Gastrocnemius medialis (tissue), 4 donors: ENCODE results near the gene ANKRD16. TPM values are rescaled to one million over a fixed set of nuclear protein-coding genes. Genes with fewer than 3 reads are reported as not detected.

Source experiments
- ATAC-seq, 2 donors: fragments of 150-250 bp; one replicate each; pipeline ENCODE4 v1.9.1; 2016
- DNase-seq, 2 donors: peaks; one replicate each; pipeline ENCODE4 v3.0.0-alpha.2; 2019
- H3K27ac ChIP-seq, 4 donors: fragments of 200-600 bp; sonication (generic); 1 replicate in 1 of 4; 2 replicates in 3 of 4; pipeline ENCODE4 v1.5.1; 2016 to 2018; ENCODE audit warnings: mild to moderate bottlenecking in 2 of 4, moderate library complexity in 1 of 4
- H3K27me3 ChIP-seq, 3 donors: fragments of 200-600 bp; sonication (generic) in 2 of 3; 1 replicate in 1 of 3; 2 replicates in 2 of 3; pipeline versions ENCODE4 v1.5.1 to v1.6.0; 2016 to 2019; ENCODE audit warnings: mild to moderate bottlenecking in 1 of 3, moderate library complexity in 1 of 3
- H3K36me3 ChIP-seq, 2 donors: fragments of 200-600 bp; sonication (generic) in 1 of 2; one replicate each; pipeline ENCODE4 v1.5.1; 2017 to 2018
- H3K4me1 ChIP-seq, 2 donors: fragments of 200-600 bp; sonication (generic) in 1 of 2; one replicate each; pipeline ENCODE4 v1.5.1; 2016 to 2017; ENCODE audit warnings: mild to moderate bottlenecking in 2 of 2
- H3K4me3 ChIP-seq, 4 donors: fragments of 200-600 bp; sonication (generic) in 3 of 4; 1 replicate in 1 of 4; 2 replicates in 3 of 4; pipeline ENCODE4 v1.5.1; 2016 to 2019; ENCODE audit warnings: mild to moderate bottlenecking in 2 of 4
- H3K9me3 ChIP-seq, 3 donors: fragments of 200-600 bp; sonication (generic) in 2 of 3; 1 replicate in 1 of 3; 2 replicates in 2 of 3; pipeline ENCODE4 v1.5.1; 2016 to 2019
- CTCF ChIP-seq, 5 experiments: fragments of 450-650 bp in 3 of 5; fragments of 200-600 bp in 2 of 5; sonication (generic) in 2 of 5; IDR thresholded peaks in 4 of 5; conservative IDR thresholded peaks in 1 of 5; 1 replicate in 4 of 5; 2 replicates in 1 of 5; pipeline ENCODE4 v1.5.1; 2016 to 2019; ENCODE audit warnings: antibody characterized with exemption in 5 of 5, mild to moderate bottlenecking in 3 of 5, moderate library complexity in 3 of 5
- POLR2A ChIP-seq, 2 donors: fragments of 450-650 bp; IDR thresholded peaks; one replicate each; pipeline ENCODE4 v1.6.1; 2017; ENCODE audit warnings: antibody characterized with exemption in 2 of 2, mild to moderate bottlenecking in 2 of 2, moderate library complexity in 2 of 2
- in situ Hi-C, 4 donors: fragments of 200-750 bp; cut with MboI; loops; one replicate each; pipeline versions ENCODE4 v1.15.0 to v1.8.0; 2017; ENCODE audit warnings: low sequenced_read_pairs in 4 of 4
- intact Hi-C: fragments of 100-400 bp; cut with DNase I; formaldehyde crosslinking; loops from one replicate; pipeline ENCODE4 v1.15.1; 2023; ENCODE audit warnings: low total_unique reads
- total RNA-seq, 4 donors: library from RNA; depleted of rRNA; stranded (reverse); fragments of >200 nt; gene quantifications; one replicate each; pipeline versions ENCODE4 v1.1.0 to v1.2.3, GENCODE V29; 2016

Gene ANKRD16
- total RNA-seq, 4 donors from 2014 or later = 1.4 to 5.4 (median 3.8) TPM

- no peak overlapping the region for H3K4me3 ChIP-seq
- no peaks in the 10 kb centered on the region for H3K27me3 ChIP-seq
- DNase-seq (no peak), ATAC-seq (no peak)
- H3K9me3 ChIP-seq = no peaks in the 10 kb centered on the region
- peaks cover 3 to 75% of the 10 kb centered on the region in 2 donors for H3K36me3 ChIP-seq
- no peaks in the 10 kb centered on the region for H3K4me1 ChIP-seq
- in situ Hi-C loops = no loop called here
- intact Hi-C loops = no loop called here
- no peak overlapping the region for H3K27ac ChIP-seq
- TF ChIP-seq POLR2A (IDR thresholded peaks at IDR 0.05) = no peak
- TF ChIP-seq CTCF (IDR thresholded peaks at IDR 0.05 in 4 of 5, conservative IDR thresholded peaks at IDR 0.05 in 1 of 5) = no peak
Measured at GRCh38 chr10:5933909-5934546, 44.3 kb upstream of the ANKRD16 start.

GRCh38 chr10:5932345-5932744 is 42.7 kb upstream of the ANKRD16 start:
- no peak overlapping the region for H3K27ac ChIP-seq
- peaks cover 0 to 73% of the 10 kb centered on the region in 2 donors for H3K36me3 ChIP-seq
- ATAC-seq (no peak), DNase-seq (no peak)
- H3K4me1 ChIP-seq = no peaks in the 10 kb centered on the region
- H3K4me3 ChIP-seq = no peak overlapping the region
- intact Hi-C loops = no loop called here
- no peaks in the 10 kb centered on the region for H3K27me3 ChIP-seq
- no peaks in the 10 kb centered on the region for H3K9me3 ChIP-seq
- in situ Hi-C loops = no loop called here
- TF ChIP-seq POLR2A (IDR thresholded peaks at IDR 0.05) (no peak), CTCF (IDR thresholded peaks at IDR 0.05 in 4 of 5, conservative IDR thresholded peaks at IDR 0.05 in 1 of 5) (no peak)

GRCh38 chr10:5930272-5930671 is 40.6 kb upstream of the ANKRD16 start:
- Histone ChIP-seq H3K27ac (no peak overlapping the region), H3K4me3 (no peak overlapping the region), H3K4me1 (no peaks in the 10 kb centered on the region), H3K27me3 (no peaks in the 10 kb centered on the region), H3K36me3 (peaks cover 0 to 71% of the 10 kb centered on the region in 2 donors), H3K9me3 (no peaks in the 10 kb centered on the region)
- ATAC-seq (peak; percentile 82 to 92), DNase-seq (peak in 1 of 2 donors; percentile 58)
- TF ChIP-seq CTCF (IDR thresholded peaks at IDR 0.05 in 4 of 5, conservative IDR thresholded peaks at IDR 0.05 in 1 of 5) = no peak
- in situ Hi-C loops = no loop called here
- intact Hi-C loops = no loop called here

GRCh38 chr10:5929442-5929841 is 39.7 kb upstream of the ANKRD16 start:
- Histone ChIP-seq H3K4me3 (no peak overlapping the region), H3K27ac (no peak overlapping the region), H3K27me3 (no peaks in the 10 kb centered on the region), H3K36me3 (peaks cover 0 to 75% of the 10 kb centered on the region in 2 donors), H3K9me3 (no peaks in the 10 kb centered on the region), H3K4me1 (no peaks in the 10 kb centered on the region)
- in situ Hi-C loops (no loop called here), intact Hi-C loops (no loop called here)
- TF ChIP-seq POLR2A (IDR thresholded peaks at IDR 0.05) = no peak
- no peak for TF ChIP-seq CTCF (IDR thresholded peaks at IDR 0.05 in 4 of 5, conservative IDR thresholded peaks at IDR 0.05 in 1 of 5)
- ATAC-seq (no peak), DNase-seq (no peak)

- no peak for TF ChIP-seq POLR2A (IDR thresholded peaks at IDR 0.05)
- TF ChIP-seq CTCF (IDR thresholded peaks at IDR 0.05 in 4 of 5, conservative IDR thresholded peaks at IDR 0.05 in 1 of 5) = no peak
- H3K9me3 ChIP-seq = no peaks in the 10 kb centered on the region
- ATAC-seq = no peak
- intact Hi-C loops = no loop called here
- H3K27me3 ChIP-seq = no peaks in the 10 kb centered on the region
- H3K4me1 ChIP-seq = no peaks in the 10 kb centered on the region
- peaks cover 0 to 95% of the 10 kb centered on the region in 2 donors for H3K36me3 ChIP-seq
- no peak overlapping the region for H3K4me3 ChIP-seq
- H3K27ac ChIP-seq = no peak overlapping the region
- in situ Hi-C loops = no loop called here
- no peak for DNase-seq
Measured at GRCh38 chr10:5927306-5927705, 37.6 kb upstream of the ANKRD16 start.
